GM12891 (cell line): Measurements from ENCODE around the gene UTS2.

Experiments used
- POLR2A ChIP-seq: IDR thresholded peaks from 2 replicates; pipeline ENCODE4 v1.6.1; 2011; ENCODE audit warnings: low read depth, low read length, control low read depth
- POLR2AphosphoS5 ChIP-seq: IDR thresholded peaks from 2 replicates; pipeline ENCODE4 v1.6.1; 2011; ENCODE audit warnings: low read depth, low read length, control low read depth
- POU2F2 ChIP-seq: IDR thresholded peaks from 2 replicates; pipeline ENCODE4 v1.6.1; 2011; ENCODE audit warnings: low read depth, mild to moderate bottlenecking, control low read depth, low read length, moderate library complexity
- TAF1 ChIP-seq: IDR thresholded peaks from 2 replicates; pipeline ENCODE4 v1.6.1; 2011; ENCODE audit warnings: low read depth, low read length, control low read depth

DNA sequence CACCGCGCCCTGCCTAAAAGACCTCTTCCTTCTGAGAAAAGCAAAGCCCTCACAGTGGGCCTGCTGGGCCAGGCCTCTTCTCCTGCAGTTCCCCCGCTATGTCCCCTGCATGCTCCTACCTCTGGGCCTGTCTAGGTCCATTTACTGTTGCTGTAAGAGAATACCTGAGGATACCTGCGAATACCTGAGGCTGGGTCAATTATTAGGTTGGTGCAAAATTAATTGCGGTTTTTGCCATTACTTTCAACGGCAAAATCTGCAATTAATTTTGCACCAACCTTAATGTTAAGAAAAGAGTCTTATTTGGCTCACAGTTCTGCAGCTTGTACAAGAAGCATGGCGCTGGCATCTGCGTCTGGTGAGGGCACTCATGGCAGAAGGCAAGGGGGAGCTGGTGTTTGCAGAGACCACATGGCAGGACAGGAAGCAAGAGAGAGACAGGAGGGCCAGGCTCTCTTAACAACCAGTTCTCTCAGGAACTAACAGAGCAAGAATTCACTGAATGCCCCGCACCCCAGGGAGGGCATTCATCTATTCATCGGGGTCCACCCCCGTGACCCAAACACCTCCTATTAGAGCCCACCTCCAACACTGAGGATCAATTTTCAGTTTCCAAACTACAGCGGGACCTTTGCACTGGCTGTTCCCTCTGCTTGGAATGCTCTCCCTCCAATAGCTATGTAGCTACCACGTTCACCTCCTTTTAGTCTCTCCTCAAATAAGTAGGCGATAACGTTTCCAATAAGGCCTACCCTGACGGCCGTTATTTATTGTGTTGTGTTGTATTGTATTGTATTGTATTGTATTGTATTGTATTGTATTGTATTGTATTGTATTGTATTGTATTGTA, 9.6 kb upstream of the UTS2 start:
- TF ChIP-seq POLR2A (no peak), POLR2AphosphoS5 (no peak), TAF1 (no peak), POU2F2 (no peak)
